ENCODE results near the gene VPS37C. TPM values are rescaled to one million over a fixed set of nuclear protein-coding genes. Genes with fewer than 3 reads are reported as not detected.

The VPS37C gene
- total RNA-seq, 1 experiment from 2014 or later = 24.0 TPM

GRCh38 chr11:61112575-61112974 lies 48.7 kb downstream of the VPS37C start:
- Histone ChIP-seq H3K4me1 (ENCODE audit: control insufficient read depth, insufficient read depth, low read length) (no peaks in the 10 kb centered on the region), H3K9me3 (ENCODE audit: control insufficient read depth, insufficient read depth, low read depth, low read length) (no peaks in the 10 kb centered on the region), H3K27me3 (ENCODE audit: control insufficient read depth, insufficient read depth, low read length) (no peaks in the 10 kb centered on the region), H3K4me3 (ENCODE audit: low read depth in 2 of 2, low read length in 2 of 2) (no peak overlapping the region), H3K27ac (ENCODE audit: low read length) (no peak overlapping the region), H3K36me3 (ENCODE audit: control insufficient read depth, insufficient read depth, low read length) (no peaks in the 10 kb centered on the region)
- ChIA-PET CTCF (no interaction called here), POLR2A (interaction anchor here (0.7 kb wide), 1 partner anchor 176 kb away, joined by 3 read pairs; no protein-coding TSS in a partner anchor)
- in situ Hi-C loops (cut with HindIII; ENCODE audit: low pct_unique_long_range_greater_than_20kb, low sequenced_read_pairs) = no loop called here
- DNase-seq (ENCODE audit: low read depth, low spot score) (no peak), ATAC-seq (no peak)
- TF ChIP-seq TCF7L2 (IDR thresholded peaks at IDR 0.05; ENCODE audit: low read depth, low read length) = no peak
- TF ChIP-seq SIN3A (IDR thresholded peaks at IDR 0.05; ENCODE audit: borderline replicate concordance, insufficient read depth, low read depth, low read length) = no peak
- no peak for TF ChIP-seq REST (IDR thresholded peaks at IDR 0.05; ENCODE audit: insufficient read depth in 1 of 2, low read depth in 2 of 2, low read length in 1 of 2)
- no peak for TF ChIP-seq POLR2AphosphoS5 (IDR thresholded peaks at IDR 0.05; ENCODE audit: low read depth, low read length)
- no peak for TF ChIP-seq CTCF (IDR thresholded peaks at IDR 0.05)
- intact Hi-C loops (cut with micrococcal nuclease; ENCODE audit: unreplicated experiment) = no loop called here
- no TSS peak for BruUV-seq (replicated peaks)

- no peaks in the 10 kb centered on the region for H3K36me3 ChIP-seq (ENCODE audit: control insufficient read depth, insufficient read depth, low read length)
- ChIA-PET POLR2A (interaction anchor here (0.7 kb wide), 1 partner anchor 176 kb away, joined by 3 read pairs; no protein-coding TSS in a partner anchor), CTCF (interaction anchor here (1.0 kb wide), 1 partner anchor 148 kb away, joined by 3 read pairs; no protein-coding TSS in a partner anchor)
- H3K27ac ChIP-seq (ENCODE audit: low read length) = no peak overlapping the region
- DNase-seq (ENCODE audit: low read depth, low spot score) (no peak), ATAC-seq (no peak)
- no peak overlapping the region for H3K4me3 ChIP-seq (ENCODE audit: low read depth in 2 of 2, low read length in 2 of 2)
- intact Hi-C loops (cut with micrococcal nuclease; ENCODE audit: unreplicated experiment) = no loop called here
- TF ChIP-seq CTCF (IDR thresholded peaks at IDR 0.05) (no peak), TCF7L2 (IDR thresholded peaks at IDR 0.05; ENCODE audit: low read depth, low read length) (no peak), REST (IDR thresholded peaks at IDR 0.05; ENCODE audit: insufficient read depth in 1 of 2, low read depth in 2 of 2, low read length in 1 of 2) (no peak), POLR2AphosphoS5 (IDR thresholded peaks at IDR 0.05; ENCODE audit: low read depth, low read length) (no peak), SIN3A (IDR thresholded peaks at IDR 0.05; ENCODE audit: borderline replicate concordance, insufficient read depth, low read depth, low read length) (no peak)
- in situ Hi-C loops (cut with HindIII; ENCODE audit: low pct_unique_long_range_greater_than_20kb, low sequenced_read_pairs) = no loop called here
- H3K4me1 ChIP-seq (ENCODE audit: control insufficient read depth, insufficient read depth, low read length) = no peaks in the 10 kb centered on the region
- no TSS peak for BruUV-seq (replicated peaks)
- H3K27me3 ChIP-seq (ENCODE audit: control insufficient read depth, insufficient read depth, low read length) = no peaks in the 10 kb centered on the region
- no peaks in the 10 kb centered on the region for H3K9me3 ChIP-seq (ENCODE audit: control insufficient read depth, insufficient read depth, low read depth, low read length)
Observed at GRCh38 chr11:61111786-61112517, 49.3 kb downstream of the VPS37C start.
